ENCODE results near the gene MFSD11.
"Not testable (repeated sequence)": the region's sequence is repeated elsewhere in the genome, so short reads cannot be mapped to it uniquely, and the experiment has no call there.

MFSD11 gene

GRCh38 chr17:76805319-76805718, 67.4 kb downstream of the MFSD11 start:
- no peak for DNase-seq

GRCh38 chr17:76806151-76806550, 68.2 kb downstream of the MFSD11 start:
- not testable (repeated sequence) for DNase-seq

GRCh38 chr17:76806767-76807166, 68.8 kb downstream of the MFSD11 start:
- DNase-seq = not testable (repeated sequence)

- no peak for DNase-seq
These were observed 70.4 kb downstream of the MFSD11 start for GRCh38 chr17:76808326-76808725.

GRCh38 chr17:76810956-76811355, 73.0 kb downstream of the MFSD11 start:
- no peak for DNase-seq

DNA sequence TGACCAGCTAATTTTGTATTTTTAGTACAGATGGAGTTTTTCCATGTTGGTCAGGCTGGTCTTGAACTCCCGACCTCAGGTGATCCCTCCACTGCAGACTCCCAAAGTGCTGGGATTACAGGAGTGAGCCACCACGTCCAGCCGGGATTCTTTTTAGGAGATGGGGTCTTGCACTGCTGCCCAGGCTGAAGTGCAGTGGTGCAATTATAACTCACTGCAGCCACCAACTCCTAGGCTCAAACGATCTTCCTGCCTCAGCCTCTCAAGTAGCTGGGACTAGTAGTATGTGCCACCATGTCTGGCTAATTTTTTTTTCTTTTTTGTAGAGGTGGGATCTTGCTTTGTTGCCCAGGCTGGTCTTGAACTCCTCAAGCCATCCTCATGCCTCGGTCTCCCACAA, 73.9 kb downstream of the MFSD11 start:
- no peak for DNase-seq

- no peak for DNase-seq
These were observed 74.3 kb downstream of the MFSD11 start for GRCh38 chr17:76812263-76812662.

DNA sequence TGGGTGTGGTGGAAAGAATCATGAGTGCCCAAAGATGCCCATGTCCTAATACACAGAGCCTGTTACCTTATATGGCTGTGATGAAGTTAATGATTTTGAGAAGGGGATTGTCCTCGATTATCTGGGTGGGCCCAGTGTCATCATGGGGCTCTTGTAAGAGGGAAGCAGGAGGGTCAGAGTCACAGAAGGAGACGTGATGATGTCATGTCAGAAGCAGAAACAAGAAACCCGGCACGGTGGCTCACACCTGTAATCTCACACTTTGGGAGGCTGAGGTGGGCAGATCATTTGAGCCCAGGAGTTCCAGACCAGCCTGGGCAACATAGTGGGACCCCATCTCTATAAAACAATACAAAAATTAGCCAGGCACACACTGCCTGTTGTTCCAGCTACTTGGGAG, 75.0 kb downstream of the MFSD11 start:
- no peak for DNase-seq

DNA sequence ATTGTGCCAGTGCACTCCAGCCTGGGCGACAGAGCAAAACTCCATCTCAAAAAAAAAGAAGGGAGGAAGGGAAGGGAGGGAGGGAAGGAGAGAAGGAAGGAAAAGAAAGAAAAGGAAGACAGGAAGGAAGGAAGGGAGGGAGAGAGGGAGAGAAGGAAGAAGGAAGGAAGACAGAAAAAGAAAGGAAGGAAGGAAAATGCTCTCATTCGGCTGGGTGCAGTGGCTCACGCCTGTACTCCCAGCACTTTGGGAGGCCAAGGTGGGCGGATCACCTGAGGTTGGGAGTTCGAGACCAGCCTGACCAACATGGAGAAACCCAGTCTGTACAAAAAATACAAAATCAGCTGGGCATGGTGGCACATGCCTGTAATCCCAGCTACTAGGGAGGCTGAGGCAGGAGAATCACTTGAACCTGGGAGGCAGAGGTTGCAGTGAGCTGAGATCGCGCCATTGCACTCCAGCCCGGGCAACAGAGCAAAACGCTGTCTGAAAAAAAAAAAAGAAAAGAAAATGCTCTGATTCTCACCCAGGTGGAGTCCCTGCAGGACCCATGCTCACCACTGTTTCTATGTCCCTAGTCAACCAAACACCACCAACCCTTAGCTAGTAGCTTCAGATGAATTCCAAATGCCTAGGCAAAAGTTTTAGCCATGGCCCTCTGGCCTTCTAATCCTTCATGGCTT, 78.1 kb downstream of the MFSD11 start:
- not testable (repeated sequence) for DNase-seq

DNA sequence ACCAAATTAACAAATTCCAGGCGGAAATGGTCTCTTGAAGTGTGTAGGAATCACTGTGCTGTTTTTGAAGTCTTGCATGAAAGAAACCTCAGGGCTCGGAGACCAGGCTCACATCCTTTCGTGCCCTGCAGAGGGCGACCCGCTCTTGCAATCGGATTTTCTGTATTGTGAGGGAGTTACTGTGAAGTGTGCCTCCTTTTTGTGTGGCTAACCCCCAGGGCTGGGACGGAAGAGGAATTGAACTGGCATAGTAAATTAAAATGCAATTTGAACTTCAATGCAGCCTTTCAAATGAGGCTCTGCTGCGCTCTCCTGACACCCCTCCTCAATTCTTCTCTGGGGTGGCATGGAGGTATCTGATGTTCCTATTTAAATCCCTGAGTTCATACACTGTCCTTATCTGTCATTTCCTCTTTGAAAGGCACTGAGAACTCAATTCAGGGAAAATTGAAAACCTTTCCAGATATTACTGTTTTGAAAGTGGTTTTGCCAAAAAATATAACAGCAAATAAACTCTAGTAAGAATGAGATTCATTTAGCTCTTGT, 78.7 kb downstream of the MFSD11 start:
- DNase-seq = peak; percentile 53

- no peak for DNase-seq
These were observed 82.1 kb downstream of the MFSD11 start for GRCh38 chr17:76820039-76820438.

GRCh38 chr17:76820561-76820960, 82.6 kb downstream of the MFSD11 start:
- DNase-seq = no peak

DNA sequence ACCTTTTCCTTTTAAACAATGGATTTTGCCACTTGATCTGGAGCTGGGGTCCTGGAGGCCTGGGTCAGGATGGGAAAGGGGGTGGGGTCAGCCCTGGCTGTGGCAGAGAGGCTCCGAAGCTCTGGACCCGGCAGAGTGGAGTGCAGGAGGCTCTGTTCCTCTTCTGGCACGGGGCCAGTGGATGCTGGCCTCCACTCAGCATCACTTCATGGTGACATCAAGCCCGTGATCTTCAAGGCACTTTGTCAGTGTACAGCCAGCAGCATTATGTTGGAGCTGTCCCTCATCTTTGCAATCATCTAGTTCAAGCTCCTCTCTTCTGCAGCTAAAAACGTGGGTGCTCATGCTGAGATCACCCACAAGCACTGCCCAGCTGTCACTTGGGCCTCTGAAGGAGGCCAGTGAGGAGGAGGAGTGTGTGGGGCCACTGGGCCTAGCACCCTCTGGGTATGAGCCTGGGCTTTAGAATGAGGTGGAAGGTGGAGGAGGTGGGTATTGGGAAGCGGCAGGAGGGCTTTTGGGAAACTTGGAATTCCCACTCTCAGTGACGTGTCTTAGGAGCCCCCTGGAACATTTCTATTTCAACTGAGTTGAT, 84.4 kb downstream of the MFSD11 start:
- DNase-seq = no peak

GRCh38 chr17:76824093-76824492, 86.2 kb downstream of the MFSD11 start:
- no peak for DNase-seq

- no peak for DNase-seq
These were observed 88.6 kb downstream of the MFSD11 start for GRCh38 chr17:76826330-76827068.

DNA sequence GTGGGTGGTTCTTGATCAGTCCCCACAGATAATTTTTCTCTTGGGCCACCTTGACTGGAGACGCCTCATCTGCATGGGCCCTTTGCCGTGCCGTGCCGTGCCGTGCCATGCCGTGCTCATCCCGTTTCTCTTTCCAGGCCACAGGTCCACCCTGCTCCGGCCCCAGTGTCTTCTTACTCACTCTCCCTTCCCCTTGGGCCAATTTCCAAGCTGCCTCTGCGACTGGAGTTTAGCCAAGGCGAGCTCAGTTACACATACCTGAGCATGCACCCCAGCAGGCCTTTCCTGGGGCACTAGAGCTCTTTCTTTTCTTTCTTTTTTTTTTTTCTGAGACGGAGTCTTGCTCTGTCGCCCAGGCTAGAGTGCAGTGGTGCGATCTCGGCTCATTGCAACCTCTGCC, 89.8 kb downstream of the MFSD11 start:
- DNase-seq = no peak
